CD4-positive, alpha-beta T cell treated with Interleukin-17A for 4 hours (primary cell): ENCODE results near the gene SRD5A1.
"Not testable (repeated sequence)": the region's sequence is repeated elsewhere in the genome, so short reads cannot be mapped to it uniquely, and the experiment has no call there.

Source experiments
- DNase-seq: peaks from one replicate; pipeline ENCODE4 v3.0.0-alpha.2; 2020; ENCODE audit warnings: mixed read lengths

Gene SRD5A1

GRCh38 chr5:6645571-6646362, 12.5 kb downstream of the SRD5A1 start:
- not testable (repeated sequence) for DNase-seq

GRCh38 chr5:6649186-6649585, 15.9 kb downstream of the SRD5A1 start:
- DNase-seq = no peak

DNA sequence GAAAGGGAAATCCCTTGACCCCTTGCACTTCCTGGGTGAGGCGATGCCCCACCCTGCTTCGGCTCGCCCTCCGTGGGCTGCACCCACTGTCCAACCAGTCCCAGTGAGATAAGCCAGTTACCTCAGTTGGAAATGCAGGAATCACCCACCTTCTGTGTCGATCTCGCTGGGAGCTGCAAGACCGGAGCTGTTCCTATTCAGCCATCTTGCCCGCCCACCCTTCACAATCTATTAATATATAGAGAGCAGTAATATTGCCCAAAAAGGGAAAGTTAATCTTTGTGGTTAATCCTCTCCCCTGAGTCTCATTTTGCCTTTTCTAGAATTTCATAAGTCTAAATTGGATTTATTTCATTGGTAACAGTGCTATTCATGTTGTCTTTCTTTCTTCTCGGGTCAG, 16.4 kb downstream of the SRD5A1 start:
- DNase-seq = no peak

DNA sequence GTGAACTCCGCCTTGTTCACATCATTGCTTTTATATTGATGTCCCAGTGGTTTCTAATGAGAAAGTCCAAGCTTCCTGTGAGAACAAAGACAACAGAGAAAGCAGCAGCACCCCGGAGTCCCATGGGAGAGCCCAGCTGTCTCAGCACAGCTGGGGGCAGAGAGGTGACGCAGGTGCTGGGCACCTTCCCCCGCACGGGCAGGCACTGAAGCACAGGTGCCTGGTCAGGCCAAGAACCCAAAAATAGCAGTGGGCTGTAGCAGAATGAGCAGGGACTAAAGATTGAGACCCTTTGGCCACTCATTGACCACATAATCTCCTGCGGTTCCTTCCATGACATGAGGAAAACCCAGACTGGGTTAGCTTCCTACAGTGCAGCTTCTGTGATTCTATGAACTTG, 18.8 kb downstream of the SRD5A1 start:
- no peak for DNase-seq

- DNase-seq = no peak
Observed at GRCh38 chr5:6655432-6655831, 22.2 kb downstream of the SRD5A1 start.

DNA sequence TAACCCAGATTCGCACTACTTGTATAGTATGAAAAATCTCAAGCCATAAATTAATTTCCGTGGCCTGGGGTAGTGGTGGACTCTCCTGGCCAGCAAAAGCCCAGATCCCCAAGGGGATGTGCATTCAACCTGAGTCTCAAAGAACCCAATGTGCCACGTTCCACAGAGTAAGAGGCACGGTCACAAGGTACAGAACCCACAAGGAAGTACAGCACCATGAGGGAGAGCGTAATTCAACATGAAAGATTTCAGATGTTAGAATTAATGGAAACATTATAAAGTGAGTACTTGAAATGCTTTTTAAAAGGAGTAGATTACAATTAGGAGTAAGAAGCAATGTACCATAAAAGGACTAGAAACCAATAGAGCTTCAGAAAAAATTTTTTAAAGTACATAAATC, 23.4 kb downstream of the SRD5A1 start:
- DNase-seq = no peak

- DNase-seq = no peak
Observed at GRCh38 chr5:6659941-6660684, 26.9 kb downstream of the SRD5A1 start.

- no peak for DNase-seq
Observed at GRCh38 chr5:6660688-6661087, 27.4 kb downstream of the SRD5A1 start.

DNA sequence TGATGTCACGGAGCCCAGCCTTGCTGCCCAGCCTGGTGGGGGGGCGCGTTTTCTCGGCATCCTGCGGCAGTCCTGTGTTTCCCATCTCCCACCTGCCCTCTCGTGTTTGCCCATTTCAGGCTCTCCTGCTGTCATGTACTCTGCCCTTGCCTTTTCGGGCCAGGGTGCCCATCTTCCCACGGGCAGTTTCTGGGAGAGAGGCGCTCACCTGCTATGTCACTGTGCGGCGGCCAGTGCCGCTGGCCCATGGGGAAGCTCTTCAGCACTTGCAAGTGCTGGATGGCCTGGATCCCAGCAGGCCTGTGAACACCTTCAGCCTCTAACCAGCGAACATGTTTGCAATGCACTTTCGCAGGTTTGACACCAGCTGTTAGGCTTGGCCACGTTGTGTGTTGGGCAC, 33.5 kb downstream of the SRD5A1 start:
- DNase-seq = no peak

GRCh38 chr5:6667648-6668047, 34.4 kb downstream of the SRD5A1 start:
- DNase-seq = no peak

- DNase-seq = not testable (repeated sequence)
Observed at GRCh38 chr5:6668717-6669116, 35.5 kb downstream of the SRD5A1 start.

GRCh38 chr5:6673031-6673430, 39.8 kb downstream of the SRD5A1 start:
- no peak for DNase-seq

GRCh38 chr5:6673963-6674362, 40.7 kb downstream of the SRD5A1 start:
- no peak for DNase-seq

- no peak for DNase-seq
Observed at GRCh38 chr5:6674421-6674820, 41.2 kb downstream of the SRD5A1 start.

- DNase-seq = no peak
Observed at GRCh38 chr5:6674886-6675285, 41.6 kb downstream of the SRD5A1 start.

DNA sequence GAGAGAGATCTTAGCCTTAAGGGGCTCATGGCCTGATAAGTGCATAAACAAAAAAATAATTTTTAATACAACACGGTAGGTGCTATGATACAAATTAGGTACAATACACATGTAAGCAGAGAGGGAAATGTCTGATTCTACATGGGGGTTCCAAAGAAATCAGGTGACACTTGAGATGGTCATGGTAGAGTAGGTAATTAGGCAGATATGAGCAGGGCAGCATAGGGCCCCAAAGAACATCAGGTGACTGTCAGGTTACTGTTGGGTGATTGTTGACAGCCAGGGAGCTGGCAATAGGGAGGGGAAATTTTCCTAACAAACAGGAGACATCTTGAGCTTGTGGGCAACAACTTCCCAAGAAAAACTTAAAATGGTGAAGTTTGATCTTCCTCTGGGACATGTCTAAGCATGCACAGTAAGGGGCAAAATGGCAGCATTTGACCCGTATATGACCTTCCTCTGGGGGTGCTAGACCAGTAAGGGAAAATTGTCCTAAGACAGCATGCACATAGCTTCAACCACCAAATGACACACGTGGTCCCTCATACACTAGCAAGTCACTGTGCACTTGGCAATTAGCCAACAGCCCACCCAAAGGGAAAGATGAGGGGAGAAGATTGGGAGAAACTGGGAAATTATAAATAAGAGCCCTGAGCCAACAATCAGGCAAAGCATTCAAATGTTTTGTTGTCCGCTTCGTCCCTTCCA, 42.7 kb downstream of the SRD5A1 start:
- DNase-seq = no peak

DNA sequence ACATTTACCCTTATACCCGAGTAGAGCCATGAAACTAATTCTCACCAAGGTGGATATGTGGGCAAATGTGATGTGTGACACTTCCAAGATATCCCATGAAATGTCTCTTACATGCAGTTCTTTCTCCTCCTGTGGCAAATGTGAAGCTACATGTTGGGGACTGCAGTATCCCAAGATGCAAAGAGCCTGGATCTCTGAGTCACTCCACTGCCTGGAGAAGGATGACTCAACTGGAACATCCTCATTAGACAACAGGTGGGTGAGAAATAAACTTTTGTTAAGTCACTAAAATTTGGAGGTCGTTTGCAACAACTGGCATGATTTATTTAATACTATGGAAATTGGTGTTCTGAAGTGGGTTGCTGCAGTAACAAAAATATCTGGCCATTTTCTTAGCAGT, 43.5 kb downstream of the SRD5A1 start:
- DNase-seq = no peak

- DNase-seq = no peak
Observed at GRCh38 chr5:6678385-6678784, 45.1 kb downstream of the SRD5A1 start.

DNA sequence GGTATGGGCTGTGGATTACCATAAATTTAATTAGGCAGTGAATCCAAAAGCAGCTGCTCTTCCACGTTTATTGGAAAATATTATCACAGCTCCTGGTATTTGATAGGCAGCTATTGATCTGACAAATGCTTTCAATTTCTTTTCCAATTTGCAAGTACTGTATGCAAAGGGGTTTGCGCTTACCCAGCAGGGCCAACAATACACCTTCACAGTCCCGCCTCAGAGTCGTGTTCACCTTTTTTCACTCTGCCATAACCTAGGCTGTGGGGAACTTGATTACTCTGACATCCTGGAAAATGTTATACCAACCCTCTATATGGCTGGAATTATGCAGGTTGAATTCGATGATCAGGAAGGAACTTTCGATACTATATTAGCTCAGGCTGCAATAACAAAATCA, 47.7 kb downstream of the SRD5A1 start:
- no peak for DNase-seq

- DNase-seq = no peak
Observed at GRCh38 chr5:6681682-6682081, 48.4 kb downstream of the SRD5A1 start.

DNA sequence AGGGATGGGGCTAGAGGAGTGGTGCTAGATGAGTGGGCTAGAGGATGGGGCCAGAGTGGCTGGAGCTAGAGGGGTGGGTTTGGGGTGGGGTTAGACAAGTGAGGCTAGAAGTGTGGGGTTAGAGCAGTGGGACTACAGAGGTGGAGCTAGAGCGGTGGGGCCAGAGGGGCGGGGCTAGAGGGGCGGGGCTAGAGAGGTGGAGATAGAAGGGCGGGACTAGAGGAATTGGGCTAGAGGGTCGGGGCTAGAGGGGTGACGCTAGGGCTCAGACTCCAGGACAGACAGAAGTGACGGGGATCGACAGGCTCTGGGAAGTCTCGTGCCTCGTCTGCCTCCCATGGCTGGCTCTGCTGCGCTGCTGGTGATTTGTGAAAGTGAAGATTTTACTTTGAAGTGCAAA, 49.0 kb downstream of the SRD5A1 start:
- no peak for DNase-seq

DNA sequence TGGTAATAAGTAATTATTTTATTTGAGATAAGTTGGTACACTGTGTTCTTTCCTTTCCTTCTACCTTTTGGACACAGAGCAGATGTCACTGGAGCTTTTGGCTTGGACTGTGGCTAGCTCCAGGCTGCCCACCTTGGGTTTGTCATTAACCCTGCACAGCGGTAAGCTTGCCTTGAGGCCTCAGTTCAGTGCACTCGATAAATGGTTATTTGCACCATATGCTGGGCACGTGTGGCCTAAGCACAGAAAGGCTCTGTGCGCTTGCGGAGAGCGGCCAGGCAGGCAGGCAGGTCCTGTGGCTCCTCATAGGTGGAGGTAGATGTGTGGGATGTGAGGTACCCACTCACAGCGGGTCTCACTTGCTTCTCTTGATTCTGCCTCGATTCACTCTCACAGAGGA, 50.0 kb downstream of the SRD5A1 start:
- no peak for DNase-seq

- DNase-seq = no peak
Observed at GRCh38 chr5:6684075-6684474, 50.8 kb downstream of the SRD5A1 start.

DNA sequence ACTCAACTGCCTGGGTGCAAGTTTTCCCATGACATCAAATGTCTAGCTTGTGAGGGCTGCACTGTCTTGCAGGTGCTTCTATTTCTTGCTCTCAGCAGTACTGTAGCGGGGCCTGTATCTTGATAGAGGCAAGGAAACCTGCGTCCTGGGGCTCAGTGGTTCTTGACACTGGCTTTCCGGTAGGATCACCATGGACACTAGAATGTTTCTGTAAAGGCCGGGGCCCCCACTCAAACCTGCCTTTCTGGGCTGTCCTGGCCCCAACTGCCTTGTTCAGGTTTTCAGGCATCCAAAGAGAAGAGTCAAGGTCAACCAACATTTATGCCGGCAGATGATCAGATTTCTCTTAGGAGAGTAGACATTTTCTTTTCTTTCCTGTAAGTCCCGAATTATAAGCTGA, 53.3 kb downstream of the SRD5A1 start:
- no peak for DNase-seq
